ENCODE measurements around the gene MAPKAP1.
A peak's percentile ranks its signal among the peaks of the same experiment; 100 is the strongest.

- TF ChIP-seq MAX (IDR thresholded peaks at IDR 0.05; ENCODE audit: low read depth, low read length) (no peak), CTCF (IDR thresholded peaks at IDR 0.05; ENCODE audit: low read depth, low read length) (peak; percentile 54), POLR2A (IDR thresholded peaks at IDR 0.05; ENCODE audit: extremely low read depth, insufficient read length) (no peak), MYC (IDR thresholded peaks at IDR 0.05; ENCODE audit: low read depth, low read length) (0 out of 2 replicates have a peak, but pooled peaks have one; percentile 16)
Measured at GRCh38 chr9:125407974-125408900, 298.8 kb downstream of the MAPKAP1 start.

Data from NB4 (cell line).